GM20431 (cell line): ENCODE results near the gene NDRG3.
"Not testable (repeated sequence)": the region's sequence is repeated elsewhere in the genome, so short reads cannot be mapped to it uniquely, and the experiment has no call there.

ENCODE experiments used
- in situ Hi-C: fragments of 300-500 bp; cut with MseI, MboI; formaldehyde crosslinking; loops from one replicate; pipeline ENCODE4 v1.15.0; 2020; ENCODE audit warnings: low sequenced_read_pairs; ENCODE audit not compliant: unreplicated experiment

NDRG3 gene

DNA sequence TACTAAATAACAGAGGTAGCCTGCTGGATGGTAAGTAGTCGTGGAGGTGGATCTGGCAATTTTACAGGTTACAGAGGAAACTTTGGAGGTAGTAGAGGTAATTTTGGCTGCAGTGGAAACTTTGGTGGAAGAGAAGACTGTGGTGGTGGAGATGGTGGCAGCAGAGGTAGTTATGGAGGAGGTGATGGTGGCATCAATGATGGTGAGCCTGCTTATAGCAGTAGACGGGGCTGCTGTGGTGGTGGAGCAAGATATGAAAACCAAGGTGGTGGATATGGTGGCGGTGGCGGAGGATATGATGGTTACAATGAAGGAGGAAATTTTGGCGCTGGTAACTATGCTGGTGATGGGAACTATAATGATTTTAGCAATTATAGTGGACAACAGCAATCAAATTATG, 125.0 kb downstream of the NDRG3 start:
- in situ Hi-C loops = no loop called here

- in situ Hi-C loops = no loop called here
Observed at GRCh38 chr20:36614781-36615557, 130.9 kb downstream of the NDRG3 start.

DNA sequence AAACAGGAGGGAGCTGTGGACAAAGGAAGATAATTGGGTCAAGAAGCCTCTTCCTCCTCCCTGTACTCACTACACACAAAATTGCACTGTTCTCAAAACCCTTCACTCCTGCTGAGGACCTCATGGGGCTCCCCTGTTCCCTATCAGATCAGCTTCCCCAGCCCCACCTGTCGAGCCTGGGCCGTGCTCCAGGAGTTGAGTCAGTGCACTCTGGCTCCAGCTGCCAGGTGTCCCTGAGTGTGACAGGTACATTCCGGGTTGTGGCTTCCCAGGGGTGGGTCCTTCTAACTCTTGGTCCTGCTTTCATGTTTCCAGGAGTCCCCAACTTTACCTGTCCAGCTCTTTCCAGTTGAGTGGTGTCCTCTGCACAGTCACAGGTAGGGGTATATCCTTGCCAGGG, 131.9 kb downstream of the NDRG3 start:
- in situ Hi-C loops = no loop called here

DNA sequence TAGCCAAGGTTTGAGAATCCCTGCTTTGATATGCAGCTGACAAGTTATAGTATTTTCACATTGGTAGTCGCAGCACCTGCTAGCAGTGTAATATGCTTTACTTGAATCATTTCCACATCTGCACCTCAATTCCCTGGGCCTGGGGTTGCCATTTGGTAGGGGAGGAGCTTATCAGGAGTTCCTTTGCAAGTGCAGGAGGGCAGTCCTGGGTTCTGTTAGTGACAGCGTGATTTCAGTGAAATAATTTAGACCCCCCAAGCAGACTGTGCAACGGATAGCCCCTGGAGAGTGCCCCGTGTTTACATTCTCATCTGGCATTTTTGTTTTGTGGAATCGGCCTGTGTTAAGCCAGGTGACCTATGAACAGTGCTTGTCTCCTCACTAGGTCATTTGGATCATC, 134.3 kb downstream of the NDRG3 start:
- in situ Hi-C loops = no loop called here

DNA sequence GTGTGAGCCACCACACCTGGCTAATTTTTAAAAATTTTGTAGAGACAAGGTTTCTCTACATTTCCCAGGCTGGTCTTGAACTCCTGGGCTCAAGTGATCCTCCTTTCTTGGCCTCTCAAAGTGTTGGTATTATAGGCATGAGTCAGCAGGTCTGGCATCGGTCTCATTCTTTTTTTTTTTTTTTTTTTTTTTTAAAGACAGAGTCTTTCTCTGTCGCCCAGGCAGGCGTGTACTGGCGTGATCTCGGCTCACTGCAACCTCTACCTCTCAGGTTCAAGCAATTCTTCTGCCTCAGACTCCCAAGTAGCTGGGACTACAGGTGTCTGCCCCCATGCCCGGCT, 137.5 kb downstream of the NDRG3 start:
- in situ Hi-C loops = not testable (repeated sequence)

DNA sequence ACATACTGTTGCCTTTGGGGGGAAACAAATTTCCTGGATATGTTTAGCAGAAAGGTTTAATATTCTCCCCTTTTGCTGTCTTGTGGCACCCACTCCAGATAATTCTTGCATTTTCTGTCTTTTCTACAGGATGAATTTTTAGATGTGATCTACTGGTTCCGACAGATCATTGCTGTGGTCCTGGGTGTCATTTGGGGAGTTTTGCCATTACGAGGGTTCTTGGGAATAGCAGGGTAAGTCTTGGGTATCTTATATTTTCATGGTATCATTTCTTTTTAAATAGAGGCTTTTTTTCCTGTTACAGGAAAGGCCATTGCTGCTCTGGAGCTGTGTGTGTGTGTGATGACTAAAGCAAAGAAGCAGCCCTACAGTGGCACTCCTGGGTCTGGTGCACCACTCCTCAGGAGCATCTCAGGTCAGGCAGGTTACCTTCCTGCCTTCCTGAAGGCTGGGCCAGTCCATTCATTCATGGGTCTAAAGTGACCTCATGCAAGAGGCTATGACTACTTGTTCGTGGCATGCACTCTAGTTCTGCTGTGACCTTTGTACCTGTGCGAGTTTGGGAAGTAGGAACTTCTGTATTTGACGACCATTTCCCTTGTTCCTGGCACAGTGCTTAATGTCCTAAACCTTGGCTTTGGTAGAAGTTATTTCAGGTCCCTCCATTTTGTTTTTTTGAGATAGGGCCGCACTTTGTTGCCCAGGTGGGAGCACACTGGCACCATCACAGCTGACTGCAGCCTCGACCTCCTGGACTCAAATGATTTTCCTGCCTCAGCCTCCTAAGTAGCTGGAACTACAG, 138.1 kb downstream of the NDRG3 start:
- in situ Hi-C loops = no loop called here

DNA sequence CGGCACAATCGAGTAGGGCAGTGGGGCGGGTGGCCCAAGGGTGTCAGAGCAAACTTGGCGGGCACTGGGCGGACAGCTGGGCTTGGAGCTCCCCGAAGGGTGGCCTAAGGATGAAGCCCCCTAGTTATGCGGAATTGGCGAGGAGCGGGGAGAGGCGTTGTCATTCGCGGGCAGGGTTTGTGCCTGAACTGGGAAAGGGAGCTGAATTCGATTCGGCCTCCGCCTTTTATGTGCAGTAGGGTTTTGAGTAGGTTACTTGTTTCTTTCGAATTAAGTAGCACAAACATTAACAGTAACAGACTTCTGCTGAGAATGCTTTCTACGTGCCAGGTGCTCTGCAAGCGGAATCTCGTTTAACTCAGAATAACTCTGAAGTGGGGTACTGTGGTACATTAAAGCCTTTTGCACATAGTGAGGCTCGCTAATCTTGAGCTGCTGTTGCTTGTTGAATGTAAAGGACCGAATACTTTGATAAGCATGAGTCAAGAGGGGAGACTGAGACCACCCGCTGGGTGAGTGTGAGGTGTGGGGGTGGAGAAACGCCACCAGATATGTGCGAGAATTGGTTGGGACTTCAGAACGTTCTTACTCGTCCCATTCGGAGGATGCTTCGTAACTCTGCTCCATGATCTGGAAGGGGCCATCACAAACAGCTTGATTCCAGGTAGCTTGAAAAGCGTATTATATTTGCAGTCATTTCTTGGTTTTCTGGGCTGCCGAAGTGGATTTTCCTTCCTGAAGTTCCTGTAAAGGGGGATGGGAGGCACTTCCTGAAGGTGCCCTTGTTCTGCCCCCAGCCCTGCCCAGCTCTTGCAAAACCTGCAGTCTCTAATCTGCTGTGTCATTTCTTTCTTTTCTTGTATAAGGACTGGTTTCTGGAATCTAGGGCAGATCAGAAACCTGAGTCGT, 139.5 kb downstream of the NDRG3 start:
- in situ Hi-C loops = no loop called here

- in situ Hi-C loops = no loop called here
Observed at GRCh38 chr20:36605399-36606157, 140.3 kb downstream of the NDRG3 start, which contains the start of gene RAB5IF. Gene RAB5IF, plus strand, starts transcription at chr20:36605779. Its CDS starts 173 bp downstream, at chr20:36605952.

DNA sequence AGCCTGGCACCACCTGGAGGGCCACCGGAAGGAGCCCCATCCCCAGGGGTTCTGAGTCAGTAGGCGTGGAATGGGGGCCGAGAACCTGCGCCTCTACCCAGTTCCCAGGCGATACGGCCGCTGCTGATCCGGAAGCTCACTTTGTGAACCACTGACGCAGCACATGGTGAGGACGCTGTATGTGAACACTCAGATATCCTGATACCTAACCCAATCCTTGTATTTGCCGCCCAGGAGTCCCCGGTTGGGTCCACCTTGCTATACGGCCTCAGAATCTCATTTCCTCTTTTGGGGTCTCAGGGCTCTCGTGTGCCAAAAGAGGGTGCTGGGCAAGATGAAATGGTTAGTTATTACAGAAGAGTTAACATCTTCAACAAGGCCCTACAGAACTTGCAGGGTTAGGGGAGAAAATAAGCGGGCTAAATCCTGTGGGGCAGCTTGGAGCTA, 140.9 kb downstream of the NDRG3 start:
- in situ Hi-C loops = no loop called here
